Measurements from ENCODE around the gene ZNF710.

GRCh38 chr15:89975482-89976245 is 25.5 kb upstream of the ZNF710 start:
- TF ChIP-seq CTCF (conservative IDR thresholded peaks at IDR 0.05; ENCODE audit: low read length) = no peak
- TF ChIP-seq EZH2phosphoT487 (IDR thresholded peaks at IDR 0.05; ENCODE audit: borderline replicate concordance) = no peak
